HG02588 (cell line): ENCODE data around the gene STRADB.
"Not testable (repeated sequence)": the region's sequence is repeated elsewhere in the genome, so short reads cannot be mapped to it uniquely, and the experiment has no call there.

Experiments used
- ATAC-seq: cut with Tn5 transposase; IDR thresholded peaks from one replicate; pipeline ENCODE4 v1.9.1; 2021; ENCODE audit warnings: mild to moderate bottlenecking, moderate library complexity; ENCODE audit not compliant: unreplicated experiment

The STRADB gene

DNA sequence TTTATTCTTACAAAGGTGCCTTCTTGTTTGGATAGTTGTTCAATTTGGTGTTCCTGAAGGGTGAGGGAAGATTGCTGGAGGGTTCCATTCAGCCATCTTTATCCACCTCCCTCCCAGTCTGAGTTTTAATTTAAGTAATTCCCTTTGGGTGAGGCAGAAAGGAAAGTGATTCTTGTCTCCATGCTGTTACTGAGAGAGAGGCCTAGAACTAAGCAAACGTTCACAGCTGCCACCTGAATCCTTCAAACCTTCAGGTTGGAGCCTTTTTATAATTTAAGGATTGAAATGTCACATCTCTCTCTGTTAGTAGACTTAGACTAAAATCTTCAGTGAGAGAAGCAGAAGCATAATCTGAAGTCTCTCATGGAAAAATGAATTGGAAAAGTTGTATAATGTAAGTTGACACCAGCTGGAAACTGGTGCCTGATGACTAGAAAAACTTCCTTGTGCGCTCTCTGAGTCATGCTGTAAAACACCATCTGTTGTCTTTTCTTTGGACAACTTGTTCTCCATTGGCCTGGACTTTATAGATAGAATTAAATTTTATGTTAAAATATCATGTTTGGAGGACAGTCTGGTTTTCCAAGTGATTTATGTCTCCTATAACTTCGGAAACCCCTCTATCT is 14.6 kb downstream of the STRADB start:
- no peak for ATAC-seq

DNA sequence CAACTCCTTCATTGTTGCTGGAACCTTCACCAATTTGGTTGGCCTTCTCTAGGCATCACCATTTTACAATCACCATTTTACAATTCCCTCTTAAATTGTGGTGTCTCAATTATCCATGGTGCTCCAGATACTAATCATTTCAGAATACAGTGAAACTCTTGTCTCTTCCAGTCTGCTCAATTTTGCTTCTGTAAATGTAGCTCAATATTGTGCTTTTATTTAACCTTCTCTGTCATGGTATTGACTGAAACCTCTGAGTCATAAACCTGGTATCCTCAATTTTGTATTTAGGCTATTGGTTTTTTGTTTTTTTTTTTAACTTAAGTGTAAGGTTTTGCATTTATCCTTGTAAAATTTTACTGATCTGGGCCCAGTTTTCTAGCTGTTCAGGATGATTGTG is 16.1 kb downstream of the STRADB start:
- ATAC-seq: no peak

DNA sequence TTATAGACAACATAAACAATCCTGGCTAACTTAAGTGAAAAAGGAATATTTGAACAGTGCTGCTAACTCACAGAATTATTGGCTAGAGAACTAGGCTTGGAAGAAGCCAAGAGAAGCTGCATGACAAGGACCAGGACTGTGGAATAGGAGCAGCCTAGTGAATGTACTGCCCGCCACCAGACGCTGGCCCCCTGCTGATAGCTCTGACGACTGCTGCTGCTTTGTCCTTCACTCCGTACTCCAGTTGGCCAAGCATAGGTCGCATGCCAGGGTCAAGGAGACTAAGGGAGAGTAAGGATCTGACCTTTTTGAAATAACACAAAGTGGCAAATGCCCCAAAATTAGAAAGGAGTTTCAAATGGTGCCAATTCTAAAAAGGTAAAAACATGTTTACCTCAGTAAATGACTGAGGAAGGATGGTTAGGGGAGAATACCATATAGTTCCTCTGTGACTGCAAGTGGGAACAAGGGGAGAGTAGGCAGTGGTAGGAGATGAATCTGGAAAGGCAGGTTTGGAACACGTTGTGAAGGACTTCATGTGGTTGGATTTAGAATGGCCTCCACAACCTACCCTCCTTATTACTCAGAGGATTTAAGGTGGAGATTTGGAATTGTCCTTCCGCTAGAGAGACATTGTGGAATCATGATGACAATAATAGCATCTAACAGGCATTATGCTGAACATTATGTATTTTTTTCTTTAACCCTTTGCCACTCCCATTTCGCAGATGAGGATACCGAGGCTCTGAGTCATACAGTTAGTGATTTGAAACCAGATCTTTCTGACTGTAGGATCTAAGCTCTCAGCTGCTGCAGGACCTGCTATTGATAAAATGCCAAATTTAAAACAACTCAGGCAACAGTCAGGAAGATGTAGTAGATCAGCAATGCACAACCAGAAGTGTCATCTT is 19.5 kb downstream of the STRADB start:
- ATAC-seq: no peak

DNA sequence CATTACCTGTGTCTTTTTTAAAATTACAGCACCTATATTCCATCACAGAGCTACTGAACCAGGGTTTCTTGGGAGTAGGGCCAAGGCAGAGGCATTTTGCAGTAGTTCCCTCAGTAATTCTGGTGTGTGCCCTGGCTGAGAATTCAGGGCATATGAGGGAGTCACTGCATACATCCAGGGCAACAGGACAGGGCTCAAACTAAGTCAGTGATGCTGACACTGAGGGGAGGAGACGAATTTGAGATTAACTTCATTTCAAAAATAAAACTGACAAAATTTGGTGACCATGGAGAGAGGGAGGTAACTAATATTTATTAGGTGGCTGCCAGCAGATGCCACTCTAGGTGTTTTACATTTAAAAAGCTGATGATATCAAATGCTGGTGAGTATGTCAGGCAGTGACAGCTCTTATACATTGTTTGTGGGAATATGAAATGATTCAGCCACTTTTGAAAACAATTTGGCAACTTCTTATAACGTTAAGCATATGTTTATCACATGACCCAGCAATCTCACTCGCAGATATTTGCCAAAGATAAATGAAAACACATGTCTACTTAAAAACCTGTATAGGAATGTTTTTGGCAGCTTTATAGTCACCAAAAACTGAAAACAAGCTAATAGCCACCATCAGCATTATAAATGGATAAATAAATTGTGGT is 20.3 kb downstream of the STRADB start:
- ATAC-seq: no peak

DNA sequence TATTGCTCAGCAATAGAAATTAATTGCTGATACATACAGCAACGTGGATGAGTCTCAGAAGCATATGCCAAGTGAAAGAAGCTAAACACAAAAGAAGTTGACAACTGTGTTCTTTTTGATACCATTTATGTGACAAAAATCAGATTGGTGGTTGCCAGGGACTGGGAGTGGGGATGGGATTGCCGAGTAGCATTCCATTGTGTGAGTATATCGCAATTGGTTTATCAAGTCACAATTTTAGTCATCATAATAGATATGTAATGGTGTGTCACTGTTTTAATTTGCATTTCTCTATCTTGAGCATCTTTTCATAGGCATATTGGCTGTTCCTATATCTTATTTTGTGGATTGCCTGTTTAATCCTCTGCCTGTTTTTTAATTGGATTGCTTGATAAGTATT is 20.9 kb downstream of the STRADB start:
- no peak for ATAC-seq

DNA sequence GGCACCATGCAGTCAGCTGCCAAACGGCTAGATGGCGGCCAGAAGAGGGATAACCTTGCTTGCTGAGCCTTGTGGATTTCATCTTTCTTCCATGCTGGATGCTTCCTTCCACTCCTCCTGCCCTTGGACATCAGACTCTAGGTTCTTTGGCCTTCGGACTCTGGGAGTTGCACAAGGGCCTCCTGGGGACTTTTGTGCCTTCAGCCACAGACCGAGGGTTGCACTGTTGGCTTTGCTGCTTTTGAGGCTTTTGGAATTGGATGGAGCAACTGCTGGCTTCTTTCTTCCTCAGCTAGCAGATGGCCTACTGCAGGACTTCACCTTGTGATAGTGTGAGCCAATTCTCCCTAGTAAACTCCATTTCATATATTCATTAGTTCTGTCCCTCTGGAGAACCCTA is 31.0 kb downstream of the STRADB start:
- no peak for ATAC-seq

DNA sequence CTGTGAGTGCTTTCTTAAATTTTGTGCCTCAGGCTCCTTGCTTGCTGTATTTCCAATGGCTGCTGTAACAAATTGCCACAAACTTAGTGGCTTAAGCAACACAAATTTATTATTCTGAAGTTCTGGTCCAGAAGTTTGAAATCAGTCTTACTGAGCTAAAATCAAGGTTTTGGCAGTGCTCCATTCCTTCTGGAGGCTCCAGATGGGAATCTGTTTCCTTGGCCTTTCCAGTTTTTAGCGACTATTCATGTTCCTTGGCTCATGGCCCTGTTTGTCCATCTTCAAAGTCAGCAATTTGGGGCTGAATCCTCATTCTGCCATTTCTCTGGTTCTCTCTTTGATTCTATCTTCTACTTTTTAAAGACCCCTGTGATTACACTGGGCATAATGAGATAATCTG is 31.8 kb downstream of the STRADB start:
- no peak for ATAC-seq

DNA sequence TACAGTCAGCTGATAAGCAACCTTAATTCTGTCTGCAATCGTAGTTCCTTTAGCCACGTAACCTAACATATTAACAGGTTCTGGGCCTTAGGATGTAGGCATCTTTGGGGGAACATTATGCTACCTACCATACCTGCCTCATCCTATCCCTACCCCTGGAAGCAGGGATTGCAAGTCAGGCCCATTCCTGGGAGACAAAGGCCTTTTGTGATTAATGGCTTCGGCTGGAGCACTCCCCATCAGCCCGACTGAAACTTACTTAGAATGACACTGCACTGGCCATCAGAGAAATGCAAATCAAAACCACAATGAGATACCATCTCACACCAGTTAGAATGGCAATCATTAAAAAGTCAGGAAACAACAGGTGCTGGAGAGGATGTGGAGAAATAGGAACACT is 32.2 kb downstream of the STRADB start:
- ATAC-seq: not testable (repeated sequence)

DNA sequence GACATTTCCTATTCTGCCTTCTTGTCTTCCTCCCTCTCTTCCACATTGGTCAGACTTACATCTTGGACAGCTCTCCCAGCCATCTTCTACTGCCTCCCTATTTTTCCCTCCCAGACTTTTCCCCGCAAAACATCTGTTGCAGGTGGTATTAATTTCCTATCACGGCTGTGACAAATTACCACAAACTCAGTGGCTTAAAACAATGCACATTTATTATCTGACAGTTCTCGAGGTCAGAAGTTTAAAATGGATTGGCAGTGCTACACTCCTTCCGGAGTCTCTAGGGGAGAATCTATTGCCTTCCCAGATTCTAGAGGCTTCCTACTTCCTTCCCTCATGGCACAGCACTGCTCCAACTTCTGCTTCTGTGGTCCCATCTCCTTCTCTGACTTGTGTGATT is 33.3 kb downstream of the STRADB start:
- ATAC-seq: no peak

DNA sequence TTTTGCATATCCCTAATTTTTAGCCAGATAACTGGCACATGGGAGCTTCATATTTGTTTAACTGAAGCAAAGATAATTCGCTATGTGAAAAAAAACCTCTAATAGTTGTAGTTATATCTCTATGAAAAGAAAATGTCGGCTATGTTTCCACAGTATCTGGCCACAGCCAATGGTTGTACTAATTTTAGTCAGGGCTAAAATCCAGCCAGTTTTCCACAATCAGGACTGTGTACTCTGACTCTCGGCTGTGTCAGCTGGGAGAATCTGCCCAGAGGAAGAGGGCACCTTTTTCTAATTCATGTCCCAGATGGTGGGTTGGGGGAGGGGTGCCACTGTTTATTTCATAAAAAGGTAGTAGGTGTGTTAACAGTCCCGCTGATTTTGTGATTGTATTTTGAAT is 38.8 kb downstream of the STRADB start:
- ATAC-seq: no peak

DNA sequence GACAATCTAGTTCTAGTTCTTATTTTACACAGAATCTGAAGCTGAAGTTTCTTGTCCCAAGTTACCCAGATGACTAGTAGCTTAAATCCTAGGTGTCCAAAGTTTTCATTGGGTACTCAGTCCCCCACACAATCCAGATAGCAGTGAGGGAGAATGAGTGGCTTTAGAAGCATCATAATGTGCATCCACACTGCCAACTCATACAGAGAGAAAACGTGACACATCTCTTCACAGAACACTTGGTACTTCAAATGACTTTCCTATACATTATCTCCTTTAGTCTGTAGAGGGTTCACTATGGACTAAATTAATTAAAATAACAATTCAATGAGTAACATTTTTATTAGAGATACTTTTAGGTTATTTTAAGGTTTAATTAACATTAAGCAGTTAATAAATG is 45.2 kb downstream of the STRADB start:
- ATAC-seq: no peak

DNA sequence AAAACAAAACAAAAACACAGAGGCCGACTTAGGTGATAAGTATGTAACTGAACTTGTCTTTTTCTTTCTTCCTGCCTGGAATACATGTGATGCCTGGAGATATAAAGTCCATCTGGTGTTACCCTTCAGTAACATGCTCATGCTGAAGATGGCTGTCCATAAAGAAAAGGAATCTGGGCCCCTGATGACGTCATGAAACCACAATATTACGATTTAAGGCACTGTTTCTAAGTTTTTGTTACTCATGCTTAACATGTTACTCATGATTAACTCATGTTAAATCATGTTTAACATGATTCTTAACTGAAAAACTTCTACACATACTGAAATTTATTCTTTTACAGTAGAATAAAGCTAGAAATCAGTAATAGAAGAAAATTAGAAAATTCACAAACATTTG is 49.0 kb downstream of the STRADB start:
- ATAC-seq: no peak

DNA sequence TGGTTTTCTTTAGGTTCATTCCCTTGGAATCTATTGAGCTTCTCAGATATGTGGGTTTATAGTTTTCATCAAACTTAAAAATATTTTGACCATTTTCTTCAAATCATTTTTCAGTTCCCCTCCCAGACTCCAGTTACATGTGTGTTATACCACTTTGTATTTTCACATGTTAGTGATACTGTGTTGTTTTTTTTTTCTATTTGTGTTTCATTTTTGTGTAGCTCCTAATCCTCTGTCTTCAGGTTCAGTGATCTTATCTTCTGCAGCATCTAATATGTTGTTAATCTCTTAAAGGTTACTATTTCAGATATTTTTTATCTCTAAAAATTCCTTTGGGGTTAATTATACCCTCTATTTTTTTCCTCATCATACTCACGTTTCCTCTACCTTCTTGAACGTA is 51.2 kb downstream of the STRADB start:
- ATAC-seq: no peak

DNA sequence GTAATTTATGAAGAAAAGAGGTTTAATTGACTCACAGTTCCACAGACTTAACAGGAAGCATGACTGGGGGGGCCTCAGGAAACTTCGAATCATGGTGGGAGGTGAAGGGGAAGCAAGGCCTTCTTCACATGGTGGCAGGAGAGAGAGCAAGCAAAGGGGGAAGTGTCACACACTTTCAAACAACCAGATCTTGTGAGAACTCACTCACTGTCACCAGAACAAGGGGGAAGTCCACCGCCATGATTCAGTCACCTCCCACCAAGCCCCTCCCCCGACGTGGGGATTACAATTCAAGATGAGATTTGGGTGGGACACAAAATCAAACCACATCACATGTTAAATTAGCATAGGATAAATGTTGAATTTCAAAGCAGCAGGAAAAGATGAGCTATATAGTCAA is 56.2 kb downstream of the STRADB start:
- ATAC-seq: no peak

DNA sequence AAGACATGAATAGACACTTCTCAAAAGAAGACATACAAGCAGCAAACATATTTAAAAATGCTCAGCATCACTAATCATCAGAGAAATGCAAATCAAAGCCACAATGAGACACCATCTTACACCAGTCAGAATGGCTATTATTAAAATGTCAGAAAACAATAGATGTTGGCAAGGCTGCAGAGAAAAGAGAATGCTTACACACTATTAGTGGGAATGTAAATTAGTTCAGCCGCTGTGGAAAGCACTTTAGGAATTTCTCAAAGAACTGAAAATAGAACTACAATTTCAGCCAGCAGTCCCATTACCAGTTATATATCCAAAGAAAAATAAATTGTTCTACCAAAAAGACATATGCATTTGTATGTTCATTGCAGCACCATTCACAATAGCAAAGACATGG is 61.7 kb downstream of the STRADB start:
- no peak for ATAC-seq

DNA sequence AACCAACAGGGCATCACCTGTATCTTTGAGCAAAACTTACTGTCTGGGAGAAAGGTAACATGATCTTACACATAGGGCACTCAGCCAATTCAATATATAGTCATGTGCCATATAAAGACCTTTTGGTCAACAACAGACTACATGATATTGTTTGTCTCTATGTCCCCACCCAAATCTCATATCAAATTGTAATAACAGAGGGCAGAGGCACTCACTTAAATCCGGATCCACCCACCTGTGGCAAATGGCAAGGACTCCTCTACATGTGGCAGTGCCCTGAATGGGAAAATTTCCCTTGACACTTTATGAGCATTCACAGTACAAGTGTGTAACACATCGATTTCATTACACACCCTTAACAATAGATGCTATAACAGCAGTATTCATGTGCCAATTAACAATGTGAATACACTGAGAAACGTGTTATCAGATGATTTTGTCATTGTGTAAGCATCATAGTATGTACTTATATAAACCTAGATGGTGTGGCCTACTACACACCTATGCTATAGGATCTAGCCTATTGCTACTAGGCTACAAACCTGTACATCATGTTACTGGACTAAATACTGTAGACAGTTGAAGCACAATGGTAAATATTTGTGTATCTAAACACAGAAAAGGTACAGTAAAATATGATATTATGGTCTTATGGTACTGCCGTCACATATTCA is 64.2 kb downstream of the STRADB start:
- no peak for ATAC-seq

DNA sequence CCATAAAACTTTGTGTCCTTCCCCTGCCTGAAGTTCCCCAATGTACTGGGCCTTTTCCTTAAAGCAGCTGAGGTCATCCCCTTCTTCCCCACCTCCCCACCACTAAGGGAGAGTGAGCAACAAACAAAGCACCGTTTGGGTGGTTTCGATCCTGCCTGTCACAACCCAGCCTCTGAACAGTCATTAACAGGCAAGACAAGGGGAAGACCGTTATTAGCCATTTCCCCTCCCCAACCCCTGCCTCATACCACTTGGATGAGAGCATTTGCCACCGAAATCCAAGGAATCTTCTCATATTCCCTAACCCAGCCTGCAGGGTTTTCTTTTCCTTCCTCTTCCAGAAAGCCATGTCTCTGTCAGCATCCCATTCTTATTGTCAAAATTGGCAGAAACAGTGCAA is 65.6 kb downstream of the STRADB start:
- no peak for ATAC-seq

DNA sequence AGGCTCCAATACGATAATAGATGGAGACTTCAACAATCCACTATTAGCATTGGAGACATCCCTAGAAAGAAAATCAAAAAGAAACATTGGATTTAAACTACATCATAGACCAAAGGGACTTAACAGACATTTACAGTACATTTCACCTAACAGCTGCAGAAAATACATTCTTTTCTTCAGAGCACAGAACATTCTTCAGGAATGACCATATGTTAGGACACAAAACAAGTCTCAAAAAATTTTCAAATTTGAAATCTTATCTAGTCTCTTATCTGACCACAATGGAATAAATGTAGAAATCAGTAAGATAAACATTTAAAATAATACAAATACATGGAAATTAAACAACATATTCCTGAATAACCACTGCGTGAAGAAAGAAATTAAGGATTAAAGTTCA is 68.7 kb downstream of the STRADB start:
- no peak for ATAC-seq

DNA sequence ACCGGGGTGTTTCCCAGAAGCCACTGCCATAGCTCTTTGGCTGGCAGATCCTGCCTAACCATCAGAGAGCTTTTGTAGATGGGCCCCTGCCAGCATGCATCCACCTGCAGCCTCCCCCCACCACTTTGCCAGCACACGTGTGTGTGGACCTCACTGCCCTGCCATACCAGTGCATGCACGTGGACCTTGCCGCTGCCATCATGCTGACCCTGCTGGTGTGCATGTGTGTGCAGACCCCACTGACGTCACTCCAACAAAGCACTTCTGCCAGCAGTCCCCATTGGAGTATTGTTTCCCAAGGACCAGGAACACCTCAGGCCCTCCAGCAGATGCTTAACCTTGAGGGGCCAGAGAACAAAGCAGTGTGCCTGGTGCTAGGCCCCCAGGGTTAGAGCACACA is 71.4 kb downstream of the STRADB start:
- no peak for ATAC-seq

DNA sequence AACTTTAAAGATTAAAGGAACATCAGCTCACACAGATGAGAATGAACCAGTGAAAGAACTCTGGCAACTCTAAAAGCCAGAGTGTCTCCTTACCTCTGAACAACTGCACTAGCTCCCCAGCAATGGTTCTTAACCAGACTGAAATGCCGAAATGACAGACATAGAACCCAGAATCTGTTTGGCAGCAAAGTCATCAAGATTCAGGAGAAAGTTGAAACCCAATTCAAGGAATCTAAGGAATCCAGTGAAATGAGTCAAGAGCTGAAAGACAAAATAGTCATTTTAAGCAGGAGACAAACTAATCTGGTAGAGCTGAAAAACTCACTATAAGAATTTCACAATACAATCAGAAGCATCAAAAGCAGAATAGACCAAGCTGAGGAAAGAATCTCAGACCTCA is 72.0 kb downstream of the STRADB start:
- no peak for ATAC-seq
